ENCODE results near the gene PCLAF. TPM values are rescaled to one million over a fixed set of nuclear protein-coding genes. Genes with fewer than 3 reads are reported as not detected.
A peak's percentile ranks its signal among the peaks of the same experiment; 100 is the strongest.

Gene PCLAF
- total RNA-seq, 2 donors from 2014 or later = not detected

DNA sequence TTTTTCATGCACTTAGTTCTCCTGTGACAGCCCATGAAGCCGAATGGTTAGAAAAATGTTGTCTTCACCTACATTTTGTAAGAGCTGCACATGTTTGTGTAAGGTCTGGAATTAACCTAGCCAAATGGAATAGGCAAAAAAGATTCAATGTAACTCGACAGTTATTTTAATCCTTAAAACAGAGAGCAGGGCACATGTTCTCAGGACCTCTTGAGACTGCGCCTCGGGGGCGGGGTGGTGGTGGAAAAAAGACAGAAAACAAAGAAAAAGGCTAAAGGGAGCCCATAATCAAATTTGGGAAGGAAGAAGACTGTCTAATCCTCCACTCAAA is 24.6 kb downstream of the PCLAF start:
- Histone ChIP-seq H3K9me3 (no peaks in the 10 kb centered on the region), H3K27ac (peak overlapping the region in 1 of 2 donors; percentile 33), H3K36me3 (no peaks in the 10 kb centered on the region), H3K27me3 (replicated peaks; ENCODE audit: insufficient read depth) (no peaks in the 10 kb centered on the region), H3K4me1 (ENCODE audit: control insufficient read depth in 1 of 2, low read depth in 2 of 2) (peaks cover 7 to 15% of the 10 kb centered on the region in 2 donors), H3K4me3 (peak overlapping the region; percentile 98)
- TF ChIP-seq, protein P1, sequence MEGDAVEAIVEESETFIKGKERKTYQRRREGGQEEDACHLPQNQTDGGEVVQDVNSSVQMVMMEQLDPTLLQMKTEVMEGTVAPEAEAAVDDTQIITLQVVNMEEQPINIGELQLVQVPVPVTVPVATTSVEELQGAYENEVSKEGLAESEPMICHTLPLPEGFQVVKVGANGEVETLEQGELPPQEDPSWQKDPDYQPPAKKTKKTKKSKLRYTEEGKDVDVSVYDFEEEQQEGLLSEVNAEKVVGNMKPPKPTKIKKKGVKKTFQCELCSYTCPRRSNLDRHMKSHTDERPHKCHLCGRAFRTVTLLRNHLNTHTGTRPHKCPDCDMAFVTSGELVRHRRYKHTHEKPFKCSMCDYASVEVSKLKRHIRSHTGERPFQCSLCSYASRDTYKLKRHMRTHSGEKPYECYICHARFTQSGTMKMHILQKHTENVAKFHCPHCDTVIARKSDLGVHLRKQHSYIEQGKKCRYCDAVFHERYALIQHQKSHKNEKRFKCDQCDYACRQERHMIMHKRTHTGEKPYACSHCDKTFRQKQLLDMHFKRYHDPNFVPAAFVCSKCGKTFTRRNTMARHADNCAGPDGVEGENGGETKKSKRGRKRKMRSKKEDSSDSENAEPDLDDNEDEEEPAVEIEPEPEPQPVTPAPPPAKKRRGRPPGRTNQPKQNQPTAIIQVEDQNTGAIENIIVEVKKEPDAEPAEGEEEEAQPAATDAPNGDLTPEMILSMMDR (IDR thresholded peaks at IDR 0.05) = no peak
- ATAC-seq (ENCODE audit: insufficient number of reproducible peaks, low FRiP score, low read depth) = no peak
- no peak for DNase-seq (ENCODE audit: low spot score)

DNA sequence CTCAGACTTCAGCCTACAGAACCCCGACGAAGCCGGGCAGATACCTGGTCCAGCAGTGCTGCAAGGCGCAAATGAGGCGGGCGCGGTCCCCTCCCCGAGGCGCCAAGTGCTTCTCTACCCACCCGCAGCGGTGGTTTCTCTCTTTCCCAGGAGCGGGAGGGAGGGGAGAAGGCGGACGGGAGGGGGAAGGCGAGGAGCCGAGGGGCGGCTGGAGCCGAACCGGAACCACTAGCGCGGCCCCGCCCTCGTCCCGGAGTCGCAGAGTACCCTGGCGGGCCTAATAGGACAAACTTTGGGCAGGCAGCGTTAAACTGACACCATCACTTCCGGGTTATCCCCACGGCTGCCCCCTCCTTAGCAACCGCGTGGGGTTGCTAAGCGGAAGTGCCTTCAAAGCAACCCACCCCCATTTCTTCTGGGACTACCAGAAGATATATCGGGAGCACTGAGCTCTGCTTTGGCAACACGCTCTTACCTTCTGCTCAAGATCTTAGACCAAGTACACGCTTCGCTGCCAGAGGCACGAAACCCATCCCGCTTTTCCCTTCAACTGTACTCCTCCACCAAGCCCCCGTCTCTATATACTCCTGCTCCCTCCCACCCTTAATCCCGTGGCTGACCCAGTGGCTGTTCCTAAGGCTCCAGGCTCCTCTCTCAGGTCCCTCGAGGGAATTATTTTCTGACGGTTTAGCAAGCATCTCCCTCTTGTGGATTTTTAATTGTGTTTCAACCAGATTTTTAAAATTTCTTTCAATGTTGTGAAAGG is 25.1 kb downstream of the PCLAF start, which contains the start of gene CSNK1G1:
TSS of gene CSNK1G1 (minus strand) at position 230 of the 766 bp plus-strand sequence. CDS start 55,674 bp downstream, outside the sequence.
- ATAC-seq (ENCODE audit: insufficient number of reproducible peaks, low FRiP score, low read depth) = peak; percentile 87
- H3K36me3 ChIP-seq = no peaks in the 10 kb centered on the region
- H3K9me3 ChIP-seq = no peaks in the 10 kb centered on the region
- DNase-seq (ENCODE audit: low spot score) = peak; percentile 89
- H3K27ac ChIP-seq = peak within 1 kb of the TSS; percentile 53 to 69
- H3K27me3 ChIP-seq (replicated peaks; ENCODE audit: insufficient read depth) = no peaks in the 10 kb centered on the region
- peak within 1 kb of the TSS; percentile 98 for H3K4me3 ChIP-seq
- TF ChIP-seq, protein P1 (IDR thresholded peaks at IDR 0.05) = peak; percentile 11
- peaks cover 7 to 15% of the 10 kb centered on the region in 2 donors for H3K4me1 ChIP-seq (ENCODE audit: control insufficient read depth in 1 of 2, low read depth in 2 of 2)

DNA sequence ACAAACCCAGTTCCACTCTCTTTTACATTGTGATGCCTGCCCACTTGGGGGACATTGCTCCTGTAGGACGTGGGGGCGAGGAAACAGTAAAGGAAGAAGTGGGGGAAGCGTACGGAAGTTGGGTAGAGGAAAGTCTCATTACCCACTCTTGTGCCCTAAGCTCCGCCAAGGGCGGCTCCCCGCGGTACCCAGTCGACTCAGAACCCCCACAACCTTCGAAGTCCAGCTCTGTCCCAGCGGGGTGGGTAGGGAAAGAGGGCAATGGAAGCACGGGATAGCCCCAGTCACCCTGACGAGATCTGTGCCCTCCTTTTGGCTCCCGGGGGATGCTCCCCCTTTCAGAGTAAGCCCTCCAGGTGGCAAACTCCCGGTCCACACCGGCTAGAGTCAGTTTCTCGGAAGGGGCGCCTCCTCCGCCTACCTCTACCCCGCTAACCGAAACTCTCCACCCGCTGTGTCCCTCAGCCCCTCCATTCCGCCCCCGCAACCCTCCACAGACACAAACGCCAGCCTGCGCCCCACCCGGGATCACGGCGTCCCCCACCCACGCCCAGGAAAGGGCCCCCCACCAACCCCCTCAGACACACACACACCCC is 25.8 kb downstream of the PCLAF start:
- TF ChIP-seq, protein P1 (IDR thresholded peaks at IDR 0.05) = no peak
- DNase-seq (ENCODE audit: low spot score) (no peak), ATAC-seq (ENCODE audit: insufficient number of reproducible peaks, low FRiP score, low read depth) (no peak)
- Histone ChIP-seq H3K4me3 (peak overlapping the region; percentile 98), H3K9me3 (no peaks in the 10 kb centered on the region), H3K27me3 (replicated peaks; ENCODE audit: insufficient read depth) (no peaks in the 10 kb centered on the region), H3K4me1 (ENCODE audit: control insufficient read depth in 1 of 2, low read depth in 2 of 2) (peaks cover 7 to 15% of the 10 kb centered on the region in 2 donors), H3K36me3 (no peaks in the 10 kb centered on the region), H3K27ac (peak overlapping the region; percentile 53 to 69)

DNA sequence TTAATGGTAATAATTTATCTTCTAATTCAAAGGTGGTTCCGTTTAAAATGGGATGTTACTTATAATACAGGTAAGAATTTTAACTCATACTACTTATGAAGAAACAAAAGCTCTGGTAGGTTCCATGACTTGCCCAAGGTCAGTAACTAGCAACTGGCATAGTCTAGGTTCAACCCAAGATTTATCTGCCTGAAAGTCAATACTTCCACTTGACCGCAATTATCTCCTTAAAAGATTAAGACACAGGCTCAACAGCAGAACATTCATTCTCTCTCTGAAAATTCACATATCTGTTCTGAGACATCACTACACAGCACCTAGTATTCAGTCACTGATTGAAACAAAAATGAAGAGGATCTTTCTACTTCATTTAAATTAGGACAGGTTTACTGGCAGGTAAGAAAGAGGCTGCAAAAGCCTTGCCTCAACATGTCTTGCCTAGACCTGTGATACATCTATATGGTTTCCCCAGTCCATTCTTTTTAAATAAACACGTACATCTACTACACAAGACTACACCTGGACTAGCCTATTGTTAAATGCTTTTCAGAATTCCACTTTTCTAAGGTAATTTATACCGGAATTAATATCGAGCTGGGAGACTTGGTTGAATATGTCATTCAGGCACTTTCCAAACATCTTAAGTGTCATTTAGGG is 26.4 kb downstream of the PCLAF start:
- no peak for DNase-seq (ENCODE audit: low spot score)
- Histone ChIP-seq H3K9me3 (no peaks in the 10 kb centered on the region), H3K4me3 (peak overlapping the region; percentile 98), H3K4me1 (ENCODE audit: control insufficient read depth in 1 of 2, low read depth in 2 of 2) (peaks cover 7 to 15% of the 10 kb centered on the region in 2 donors), H3K27me3 (replicated peaks; ENCODE audit: insufficient read depth) (no peaks in the 10 kb centered on the region), H3K36me3 (no peaks in the 10 kb centered on the region), H3K27ac (peak overlapping the region in 1 of 2 donors; percentile 53)
- TF ChIP-seq, protein P1 (IDR thresholded peaks at IDR 0.05) = no peak
- no peak for ATAC-seq (ENCODE audit: insufficient number of reproducible peaks, low FRiP score, low read depth)

DNA sequence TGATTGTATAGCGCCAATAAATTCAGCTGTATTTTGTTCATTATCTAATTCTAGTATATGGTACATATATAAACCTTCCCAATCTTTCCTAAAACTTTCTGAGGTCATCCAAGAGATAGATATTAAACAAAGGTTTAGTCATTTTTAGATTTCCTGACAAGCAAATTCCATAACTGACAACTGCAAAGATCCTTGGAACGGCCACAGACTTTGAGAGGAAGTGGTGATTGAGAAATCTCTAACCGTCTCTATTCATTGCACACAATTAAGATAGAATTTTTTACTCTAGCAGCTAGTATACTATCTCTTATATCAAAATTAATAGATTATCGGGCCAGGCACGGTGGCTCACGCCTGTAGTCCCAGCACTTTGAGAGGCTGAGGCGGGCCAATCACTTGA is 30.0 kb downstream of the PCLAF start:
- TF ChIP-seq, protein P1 (IDR thresholded peaks at IDR 0.05) = no peak
- Histone ChIP-seq H3K27me3 (replicated peaks; ENCODE audit: insufficient read depth) (no peaks in the 10 kb centered on the region), H3K27ac (no peak overlapping the region), H3K4me3 (no peak overlapping the region), H3K4me1 (ENCODE audit: control insufficient read depth in 1 of 2, low read depth in 2 of 2) (peaks cover 7 to 9% of the 10 kb centered on the region in 2 donors), H3K9me3 (no peaks in the 10 kb centered on the region), H3K36me3 (no peaks in the 10 kb centered on the region)
- DNase-seq (ENCODE audit: low spot score) (no peak), ATAC-seq (ENCODE audit: insufficient number of reproducible peaks, low FRiP score, low read depth) (no peak)
